AG09309 (cell line): ENCODE measurements around the gene NCOA7.
A peak's percentile ranks its signal among the peaks of the same experiment; 100 is the strongest.

Source experiments
- DNase-seq: peaks from one replicate; pipeline ENCODE4 v3.0.0-alpha.2; 2010; ENCODE audit warnings: low read depth
- H3K4me3 ChIP-seq: 2 replicates; pipeline ENCODE4 v1.5.1; 2011; ENCODE audit warnings: mild to moderate bottlenecking, low read depth, low read length, moderate library complexity; ENCODE audit not compliant: control insufficient read depth
- CTCF ChIP-seq: IDR thresholded peaks from 2 replicates; pipeline ENCODE4 v1.5.1; 2011; ENCODE audit warnings: mild to moderate bottlenecking, low read depth, low read length, inconsistent platforms; ENCODE audit not compliant: insufficient read depth, control insufficient read depth; ENCODE audit errors: missing control alignments

NCOA7 gene

GRCh38 chr6:125749865-125750691 is 40.7 kb upstream of the NCOA7 start:
- TF ChIP-seq CTCF, result no peak
- DNase-seq, result no peak
- peak overlapping the region; percentile 52 for H3K4me3 ChIP-seq

DNA sequence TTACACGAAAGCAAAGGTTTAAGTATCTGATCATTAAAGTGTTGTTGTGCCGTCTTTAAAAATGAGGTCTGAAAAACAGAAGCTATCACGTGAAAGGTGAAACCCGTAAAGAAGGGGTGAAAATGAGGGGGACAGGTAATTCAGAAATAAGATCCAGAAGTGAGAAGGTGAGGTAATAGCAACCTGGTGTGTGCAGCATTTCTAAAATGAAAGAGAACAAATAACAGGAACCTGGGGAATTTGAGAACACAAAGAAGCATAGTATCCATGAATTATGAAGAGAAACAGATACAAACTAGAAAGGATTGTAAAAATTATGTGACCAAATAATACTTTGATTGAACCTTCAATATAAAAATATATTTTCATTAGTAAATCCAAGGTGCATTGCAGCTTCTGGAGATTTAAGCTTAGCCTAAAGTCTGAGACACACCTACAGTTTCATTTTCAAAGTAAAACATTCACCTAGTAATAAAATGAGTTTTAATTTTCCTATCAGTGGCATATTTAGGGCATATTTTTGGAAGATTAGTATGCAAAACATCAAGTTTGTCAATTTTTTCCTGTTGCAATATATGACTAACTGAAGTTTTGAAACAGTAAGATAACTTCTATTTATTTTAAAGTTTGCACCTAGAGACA is 39.9 kb upstream of the NCOA7 start:
- no peak for TF ChIP-seq CTCF
- DNase-seq, result no peak
- H3K4me3 ChIP-seq, result no peak overlapping the region

DNA sequence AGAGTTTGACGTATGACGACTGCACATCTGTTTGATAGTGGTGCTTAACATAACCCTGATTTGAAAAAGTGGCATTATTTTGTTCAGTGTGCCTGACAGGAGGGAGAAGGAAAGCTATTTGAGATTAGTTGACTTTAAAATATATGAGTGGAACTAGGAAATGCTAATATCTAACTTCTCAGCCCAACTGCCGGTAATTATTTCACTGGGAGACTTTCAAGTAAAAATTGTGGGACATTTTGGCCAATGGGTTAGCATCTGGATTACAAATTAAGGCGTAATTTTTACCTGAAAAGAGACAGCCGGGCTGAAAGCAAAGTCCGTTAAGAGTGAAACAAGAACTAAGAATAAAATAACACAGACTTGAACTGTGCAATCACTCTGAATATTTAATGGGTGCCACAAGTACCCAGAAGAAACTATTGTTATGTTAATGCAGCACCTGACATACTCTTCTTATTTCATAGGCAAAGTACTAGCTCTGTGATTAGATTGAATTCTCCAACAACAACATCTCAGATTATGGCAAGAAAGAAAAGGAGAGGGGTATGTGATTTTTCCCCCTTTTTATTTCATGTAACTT is 39.3 kb upstream of the NCOA7 start:
- no peak overlapping the region for H3K4me3 ChIP-seq
- DNase-seq, result no peak
- no peak for TF ChIP-seq CTCF

DNA sequence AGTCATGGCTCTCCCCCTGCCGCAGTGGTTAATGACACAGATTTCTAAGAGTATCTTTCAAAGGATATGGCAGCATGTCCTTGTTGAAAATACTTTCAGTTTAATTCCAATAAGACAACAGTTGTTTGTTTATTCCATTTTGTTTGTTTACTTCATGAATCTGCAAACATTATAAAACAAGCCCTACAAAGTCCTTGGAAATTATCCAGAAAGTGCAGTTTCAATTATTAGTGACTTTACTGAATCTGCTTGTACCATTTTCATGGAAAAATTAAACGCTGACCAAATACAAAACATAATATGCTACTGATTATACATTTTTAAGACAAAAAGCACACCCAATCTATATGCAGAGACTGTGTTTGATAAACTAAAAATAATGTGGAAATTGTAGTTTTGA is 38.0 kb upstream of the NCOA7 start:
- DNase-seq, result no peak
- TF ChIP-seq CTCF, result no peak
- no peak overlapping the region for H3K4me3 ChIP-seq

GRCh38 chr6:125753218-125753936 is 37.4 kb upstream of the NCOA7 start:
- H3K4me3 ChIP-seq, result no peak overlapping the region
- peak; percentile 30 for TF ChIP-seq CTCF
- no peak for DNase-seq

- no peak for TF ChIP-seq CTCF
- DNase-seq, result no peak
Observed at GRCh38 chr6:125753937-125754259, 36.9 kb upstream of the NCOA7 start.

More at GRCh38 chr6:125753937-125754259, 36.9 kb upstream of the NCOA7 start:
- no peak overlapping the region for H3K4me3 ChIP-seq
